ENCODE data around the gene PPA2.

PPA2 gene

DNA sequence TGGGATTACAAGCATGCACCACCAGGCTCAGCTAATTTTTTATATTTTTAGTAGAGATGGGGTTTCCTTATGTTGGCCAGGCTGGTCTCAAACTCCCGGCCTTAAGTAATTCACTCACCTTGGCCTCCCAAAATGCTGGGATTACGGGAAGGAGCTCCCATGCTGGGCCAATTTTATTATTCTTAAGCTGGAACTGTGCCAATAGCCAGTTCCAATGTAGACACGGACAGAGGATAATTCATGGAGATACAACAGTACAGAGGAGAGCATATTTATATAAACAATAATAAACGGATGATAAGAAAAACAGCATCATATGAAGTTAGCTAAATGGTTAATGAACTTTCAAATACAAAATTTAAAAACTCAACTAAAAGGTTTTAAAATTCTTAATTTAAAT is 87.8 kb downstream of the PPA2 start:
- DNase-seq, result no peak

DNA sequence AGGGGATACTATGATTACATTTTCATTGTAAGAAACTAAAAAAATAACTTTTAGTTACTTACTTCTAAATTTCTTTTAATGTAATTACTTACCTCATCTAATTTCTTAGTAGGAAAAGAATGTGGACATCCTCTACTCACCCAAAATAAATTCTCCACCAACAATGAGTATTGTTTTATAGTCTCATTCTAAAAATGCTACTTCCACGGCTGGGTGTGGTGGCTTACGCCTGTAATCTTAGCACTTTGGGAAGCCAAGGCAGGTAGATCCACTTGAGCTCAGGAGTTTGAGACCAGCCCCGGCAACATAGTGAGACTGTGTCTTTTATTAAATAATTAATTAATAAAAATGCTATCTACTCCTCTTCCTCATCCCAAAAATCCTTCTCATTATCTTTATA is 99.8 kb downstream of the PPA2 start:
- DNase-seq, result no peak

DNA sequence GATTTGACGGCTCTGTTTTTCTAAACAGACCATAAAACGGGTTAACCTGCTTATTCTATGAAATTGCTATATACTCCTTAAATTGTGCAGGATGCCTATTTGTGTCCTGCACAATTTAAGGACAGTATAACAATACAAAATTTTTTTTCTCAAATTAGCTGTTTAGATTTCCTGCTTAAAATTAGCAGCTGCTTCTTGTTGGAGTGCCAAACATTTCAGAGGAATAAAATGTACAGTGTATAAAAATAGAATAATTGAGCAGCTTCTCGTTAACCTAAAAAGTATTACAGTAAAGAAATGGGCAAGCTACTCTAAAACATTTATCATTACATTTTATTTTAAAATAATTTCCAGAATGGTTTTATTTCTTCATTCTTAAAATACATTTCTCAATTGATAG is 100.5 kb downstream of the PPA2 start:
- no peak for DNase-seq

DNA sequence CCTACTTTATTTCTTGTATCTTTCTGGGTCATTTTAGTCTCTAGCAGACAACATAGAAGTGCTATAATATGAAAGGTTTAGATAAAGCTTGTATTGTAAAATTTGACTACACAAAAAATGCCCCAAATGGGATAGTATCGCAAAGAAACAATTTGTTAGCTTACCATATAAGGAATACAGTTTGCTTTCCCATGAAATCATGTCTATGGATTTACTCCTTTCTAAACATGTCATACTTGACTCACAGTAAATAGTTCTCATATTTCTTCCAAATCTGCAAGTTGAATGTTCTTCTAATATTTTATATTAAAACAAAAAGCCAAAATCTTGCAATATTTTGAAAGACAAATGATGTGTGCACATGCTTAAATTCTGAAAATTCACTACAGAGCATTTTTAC is 103.9 kb downstream of the PPA2 start:
- DNase-seq, result no peak

DNA sequence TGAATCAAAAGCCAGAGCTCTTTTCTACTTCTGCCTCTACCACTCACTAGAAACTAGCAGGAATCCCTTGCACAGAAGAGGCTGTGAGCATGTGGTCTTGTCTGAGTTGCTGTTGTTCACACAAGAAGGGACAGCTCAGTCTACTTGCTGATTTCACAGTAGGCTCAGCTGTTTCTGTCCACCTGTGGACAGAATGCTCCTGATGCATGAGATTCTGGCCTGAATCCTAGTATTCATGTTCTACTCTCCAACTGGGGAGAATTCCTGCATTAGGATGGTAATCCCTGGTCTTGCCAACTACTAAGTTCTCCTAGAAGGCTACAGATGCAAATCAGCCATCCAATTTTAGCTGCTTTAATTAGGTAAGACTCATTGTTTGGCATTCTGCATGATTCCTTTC is 112.8 kb downstream of the PPA2 start:
- no peak for DNase-seq

DNA sequence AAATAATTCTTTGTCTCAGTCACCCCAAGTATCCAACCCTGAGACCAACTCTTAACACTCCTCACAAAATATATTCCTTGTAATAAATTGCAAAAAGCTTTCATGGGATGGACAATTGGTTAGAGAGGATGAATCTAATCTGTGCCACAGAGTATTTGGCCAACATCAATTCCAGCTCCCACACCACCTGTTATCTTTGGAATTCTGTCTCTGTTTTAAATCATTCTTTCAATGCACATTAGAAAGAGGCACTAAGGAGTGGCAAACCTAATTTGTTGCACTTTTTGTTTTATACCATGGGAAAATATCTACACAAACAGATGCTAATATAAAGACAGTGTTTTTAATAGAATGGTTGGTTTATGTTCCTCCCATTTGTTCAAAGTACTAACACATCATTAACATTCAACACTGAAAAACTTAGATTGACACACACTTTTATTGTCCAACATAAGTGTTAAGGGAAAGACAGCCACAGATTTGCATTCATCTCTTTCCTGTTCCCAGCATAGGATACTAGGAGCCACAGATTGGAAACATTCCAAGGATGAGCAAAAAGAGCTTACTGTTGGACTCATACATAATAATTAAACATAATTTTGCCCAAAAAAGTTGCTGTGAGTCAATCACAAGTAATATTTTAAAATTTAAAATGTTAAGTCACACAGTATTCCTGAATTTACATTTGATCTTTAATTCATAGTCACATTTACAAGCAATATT is 116.4 kb downstream of the PPA2 start:
- DNase-seq, result no peak

DNA sequence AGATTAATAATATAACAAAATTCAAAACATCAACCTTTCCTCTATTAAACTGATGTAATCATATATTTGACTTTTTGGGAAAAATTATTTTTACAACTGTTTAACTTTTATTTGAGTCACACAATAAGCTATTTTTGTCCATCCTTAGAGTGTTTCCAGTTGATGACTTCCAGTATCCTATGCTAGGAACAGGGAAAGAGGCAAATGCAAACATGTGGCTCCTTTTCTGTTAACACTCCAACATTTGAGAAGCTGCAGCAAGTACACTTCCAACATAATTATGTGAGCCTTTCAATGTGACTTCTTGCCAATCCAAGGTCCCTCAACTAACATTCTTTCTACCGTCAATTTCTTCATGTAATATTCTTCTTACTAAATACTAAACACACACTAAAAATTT is 117.7 kb downstream of the PPA2 start:
- no peak for DNase-seq

DNA sequence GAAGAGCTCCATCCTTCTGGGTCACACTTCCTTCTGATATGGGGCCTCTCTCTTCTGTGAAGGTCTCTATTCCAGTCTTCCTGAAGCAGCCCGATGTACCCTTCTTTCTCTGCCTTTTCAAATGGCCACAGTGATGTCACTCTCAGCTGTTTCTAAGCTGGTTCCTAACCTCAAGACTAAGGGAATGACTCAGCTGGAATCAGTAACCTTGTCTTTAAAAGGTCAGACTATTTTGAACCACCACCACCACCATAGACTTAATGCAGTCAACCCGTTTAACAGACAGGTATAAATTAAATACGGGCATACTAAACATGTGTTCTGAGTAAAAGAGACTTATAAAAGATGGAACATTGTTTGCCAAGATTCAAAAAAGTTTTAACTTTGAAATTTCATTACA is 121.0 kb downstream of the PPA2 start:
- DNase-seq, result no peak

DNA sequence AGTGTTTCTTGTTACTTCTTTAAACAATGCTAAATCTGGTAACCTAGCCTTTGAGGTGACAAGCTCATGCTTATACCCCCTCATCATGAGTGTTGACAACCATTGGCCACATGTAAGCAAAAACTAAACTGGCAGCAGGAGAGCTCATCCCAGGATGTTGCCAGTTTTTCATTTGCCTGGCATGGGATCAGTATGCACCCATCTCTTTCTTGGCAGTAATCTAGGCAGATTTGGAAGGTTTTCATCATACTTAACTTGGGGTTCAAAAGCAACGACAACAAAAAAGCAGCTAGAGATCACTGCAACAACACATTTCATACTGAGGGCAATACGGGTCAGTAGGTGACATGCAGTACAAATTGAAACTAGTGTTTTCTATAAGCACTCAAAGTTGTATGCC is 122.0 kb downstream of the PPA2 start:
- DNase-seq, result no peak

DNA sequence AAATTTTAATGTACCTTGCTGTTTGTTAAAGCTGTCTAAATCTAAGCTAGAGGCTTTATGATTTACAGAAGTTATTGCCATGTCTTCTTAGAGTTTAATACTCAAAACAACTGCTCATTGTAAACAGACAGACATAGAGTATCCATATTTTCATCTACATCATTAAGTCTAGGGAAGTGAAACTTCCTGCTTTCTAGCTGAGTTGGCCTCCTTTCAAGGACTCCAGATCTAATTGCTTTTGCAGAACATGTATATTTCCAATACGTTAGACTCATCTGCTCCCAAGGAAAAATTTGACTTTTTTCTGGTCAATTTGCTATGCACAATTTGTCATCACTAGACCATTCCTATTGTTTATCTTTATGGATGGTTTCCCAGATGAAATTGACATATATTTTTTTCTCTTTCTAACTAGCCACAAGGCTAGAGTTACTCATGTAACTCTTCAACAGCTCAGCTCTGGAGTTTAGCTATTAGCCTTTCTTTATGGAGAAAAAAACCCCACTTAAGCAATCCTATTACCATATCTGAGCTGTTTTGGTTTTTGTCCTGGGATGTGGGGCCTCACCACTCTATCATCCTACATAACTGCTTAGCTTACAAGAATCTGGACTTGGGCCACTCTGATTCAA is 122.9 kb downstream of the PPA2 start:
- no peak for DNase-seq

DNA sequence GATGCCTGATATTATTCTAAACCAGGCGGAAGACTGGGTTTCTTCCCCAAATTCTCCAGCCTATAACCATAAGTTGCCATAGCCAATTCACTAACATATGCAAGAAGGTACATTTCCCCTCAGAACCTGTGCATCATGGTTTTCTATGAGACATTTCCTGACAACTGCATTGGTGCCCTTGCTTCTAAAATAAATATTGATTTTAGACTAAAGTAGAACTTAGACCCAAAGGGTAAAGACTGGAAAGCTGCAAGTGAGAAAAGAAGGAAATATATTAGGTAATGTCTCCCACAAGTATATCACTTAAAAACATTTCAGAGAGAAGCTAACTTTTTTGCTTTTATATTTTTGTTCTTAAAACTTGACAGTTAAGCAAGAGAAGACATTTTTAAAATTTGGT is 125.1 kb downstream of the PPA2 start:
- no peak for DNase-seq

DNA sequence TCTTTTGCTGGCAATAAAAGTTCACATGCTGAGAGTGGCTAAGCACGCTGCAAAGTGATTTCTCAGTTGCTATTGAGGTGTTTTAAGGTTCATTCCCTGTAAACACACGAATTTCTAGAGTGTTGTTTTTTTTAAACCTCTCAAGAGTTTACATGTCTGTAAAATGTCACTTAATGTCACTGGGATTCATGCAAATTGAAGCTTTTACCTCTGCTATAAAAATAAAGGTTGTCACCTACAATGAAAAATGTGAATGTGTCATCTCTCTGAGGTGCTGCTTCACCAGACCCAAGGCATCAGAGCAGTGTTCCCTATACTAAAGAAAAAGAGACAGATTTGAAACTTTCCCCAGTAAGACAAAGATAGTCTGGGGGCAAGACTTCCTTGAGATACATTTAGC is 127.0 kb downstream of the PPA2 start:
- no peak for DNase-seq

DNA sequence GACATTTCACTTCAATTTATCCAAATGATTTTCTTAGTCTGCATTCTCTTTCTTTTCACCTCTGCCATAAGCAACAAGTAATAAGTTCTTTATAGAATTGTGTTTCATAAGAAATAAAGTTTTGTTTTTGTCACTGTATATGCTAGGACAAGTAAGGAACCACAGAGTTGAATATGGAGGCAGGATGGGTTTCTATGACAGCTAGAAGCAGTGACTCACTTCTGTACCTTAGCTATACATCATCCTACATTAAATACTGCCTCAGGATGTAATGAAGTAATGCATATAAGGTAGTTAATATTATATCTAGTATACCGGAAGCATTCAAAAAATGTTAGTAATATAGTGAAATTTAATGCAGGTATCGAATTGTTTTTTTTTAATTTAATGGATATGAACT is 128.0 kb downstream of the PPA2 start:
- no peak for DNase-seq

DNA sequence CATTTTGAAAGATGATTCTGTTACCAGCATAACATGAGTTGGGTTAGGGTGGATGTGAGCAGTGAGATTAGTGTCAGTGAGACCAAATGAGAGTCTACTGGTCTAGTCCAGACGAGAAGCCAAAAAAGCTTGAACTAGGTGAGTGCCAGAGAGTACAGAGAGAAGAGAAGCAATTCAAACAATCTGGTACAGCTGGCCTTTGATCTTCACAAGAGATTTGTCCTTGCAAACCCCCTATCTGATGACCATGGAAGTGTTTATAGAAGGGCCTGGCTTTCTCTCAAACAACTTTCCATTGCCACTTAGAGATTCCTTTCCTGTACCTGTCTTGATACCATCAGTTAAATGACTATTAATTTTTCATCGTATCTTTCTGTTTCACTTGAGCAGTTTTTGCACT is 128.5 kb downstream of the PPA2 start:
- no peak for DNase-seq

DNA sequence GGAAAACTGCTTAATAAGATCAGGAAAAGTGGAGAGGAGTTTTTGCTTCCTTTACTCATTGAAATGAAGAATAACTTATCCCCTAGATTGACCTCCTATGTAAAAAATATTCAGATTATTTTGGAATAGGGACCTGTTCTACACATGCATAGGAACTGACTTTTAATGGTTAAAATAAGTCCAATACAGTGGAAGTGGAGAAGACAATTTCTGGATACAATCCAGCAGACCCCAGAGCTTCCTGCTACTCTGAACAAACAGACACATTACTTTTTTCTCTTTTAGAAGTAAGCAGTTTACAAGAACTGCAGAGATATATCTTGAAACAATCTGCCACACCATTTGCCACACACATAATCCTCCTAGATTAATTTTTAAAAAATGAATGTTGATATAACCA is 129.7 kb downstream of the PPA2 start:
- no peak for DNase-seq

DNA sequence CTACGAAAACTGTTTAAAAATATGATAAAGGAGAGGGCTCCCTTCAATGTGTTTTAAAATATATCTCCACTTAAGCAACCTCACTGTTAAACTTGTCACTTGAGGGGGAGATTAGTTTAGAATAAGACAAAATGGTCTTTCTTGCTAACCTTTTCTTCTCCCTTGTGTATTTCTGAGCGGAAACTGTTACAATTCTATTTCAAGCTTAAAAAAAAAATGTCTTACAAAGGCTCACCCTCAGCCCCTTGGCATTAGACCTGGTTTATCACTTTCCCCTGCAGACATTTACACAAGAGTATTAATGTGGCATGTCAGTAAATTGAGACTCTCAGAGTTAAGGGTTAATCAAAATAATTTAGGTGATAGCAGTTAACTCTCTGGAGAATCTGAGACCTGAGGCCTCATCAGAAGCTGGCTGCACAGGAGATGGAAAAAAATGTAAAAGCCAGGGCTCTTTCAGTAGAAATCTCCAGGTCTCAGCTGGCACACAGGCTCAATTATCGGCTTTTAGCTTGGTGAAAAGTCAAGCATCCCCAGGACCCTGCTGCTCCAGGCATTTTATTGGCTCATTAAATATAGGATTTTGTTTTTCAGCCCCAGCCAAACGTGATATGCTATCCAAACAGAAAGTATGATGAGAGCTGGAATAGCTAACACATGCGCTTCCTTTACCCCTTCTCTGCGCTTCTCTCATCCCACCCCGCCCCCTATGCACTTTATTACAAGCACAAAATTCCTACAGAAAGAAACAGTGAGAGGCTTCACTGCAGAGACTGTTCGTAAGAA is 130.5 kb downstream of the PPA2 start:
- no peak for DNase-seq

DNA sequence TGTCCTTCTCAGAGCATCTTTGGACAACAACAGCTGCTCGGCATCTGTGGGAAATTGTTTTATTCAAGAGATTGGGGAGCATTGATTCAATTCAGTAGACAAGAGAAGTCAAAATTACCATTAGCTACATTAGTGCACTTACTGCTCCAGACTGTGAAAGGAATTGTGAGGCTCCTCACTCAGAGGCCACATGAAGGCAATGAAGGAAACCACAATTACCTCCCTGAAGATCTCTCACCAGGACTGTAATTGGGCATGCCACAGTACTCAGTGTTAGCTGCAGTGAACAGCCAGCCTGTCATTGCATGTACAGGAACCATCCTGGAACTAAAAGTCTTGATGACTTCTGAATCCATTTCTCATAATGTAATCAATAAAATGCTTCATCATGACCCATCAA is 144.8 kb downstream of the PPA2 start:
- DNase-seq, result no peak

DNA sequence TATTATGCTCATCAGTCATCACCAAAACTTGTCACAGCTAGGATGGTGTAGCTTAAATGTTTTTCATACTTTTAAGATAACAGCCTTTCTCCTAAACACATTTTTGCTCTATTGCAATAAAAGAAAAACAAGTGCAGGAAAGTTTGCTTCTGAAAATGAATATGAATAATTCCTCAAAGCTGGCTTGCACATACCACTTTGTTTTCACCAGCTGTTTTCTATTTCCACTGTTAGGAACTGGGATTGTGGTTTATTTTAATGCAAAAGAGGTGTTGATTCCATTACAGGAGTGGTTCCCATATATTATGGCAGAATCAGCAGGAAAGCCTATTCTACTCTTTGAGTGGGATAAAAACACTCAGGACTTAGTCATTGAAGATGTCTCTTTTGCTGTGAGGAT is 145.9 kb downstream of the PPA2 start:
- DNase-seq, result no peak

DNA sequence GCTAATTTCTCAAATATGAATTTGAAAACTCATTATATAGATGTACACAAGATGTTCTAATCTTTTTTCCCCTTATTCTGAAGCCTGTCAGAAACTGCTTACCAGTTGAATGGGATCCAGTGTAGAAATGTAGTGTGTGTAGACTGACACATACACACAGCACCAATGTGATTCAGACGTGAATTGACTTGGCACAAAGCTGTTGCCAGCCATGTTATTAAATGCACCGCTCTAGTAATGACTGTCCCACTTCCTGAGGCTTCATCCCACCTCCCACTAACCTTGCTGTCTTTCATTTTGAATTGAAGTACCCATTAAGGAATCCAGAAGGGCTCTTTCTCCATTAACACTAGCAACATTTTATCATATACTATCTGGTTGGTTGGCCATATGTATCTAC is 146.6 kb downstream of the PPA2 start:
- DNase-seq, result no peak

All from activated CD4-positive, CD25-positive, alpha-beta regulatory T cell treated with anti-CD3 and anti-CD28 coated beads, Interleukin-2, amount 50 U/mL, for 72 hours (primary cell).